Neuronal stem cell (in vitro differentiated cells): ENCODE data around the gene PCBP3.

Experiments
- DNase-seq: peaks from one replicate; pipeline ENCODE4 v3.0.0-alpha.2; 2013; ENCODE audit warnings: low spot score
- H2AFZ ChIP-seq: one replicate; pipeline ENCODE4 v1.6.1; 2013; ENCODE audit warnings: mild to moderate bottlenecking, low read length, inconsistent platforms
- H2AK5ac ChIP-seq: 2 replicates; pipeline ENCODE4 v1.6.1; 2013; ENCODE audit warnings: low read depth, mild to moderate bottlenecking, inconsistent platforms, low read length, moderate library complexity, mixed read lengths
- H2BK120ac ChIP-seq: 2 replicates; pipeline ENCODE4 v1.6.1; 2013; ENCODE audit warnings: low read depth, mild to moderate bottlenecking, inconsistent platforms, low read length, moderate library complexity, mixed read lengths
- H2BK12ac ChIP-seq: one replicate; pipeline ENCODE4 v1.6.1; 2013; ENCODE audit warnings: low read length, inconsistent platforms
- H2BK15ac ChIP-seq: 2 replicates; pipeline ENCODE4 v1.6.1; 2013; ENCODE audit warnings: mild to moderate bottlenecking, low read length, inconsistent platforms, mixed read lengths
- H2BK5ac ChIP-seq: one replicate; pipeline ENCODE4 v1.6.1; 2013; ENCODE audit warnings: inconsistent platforms, mild to moderate bottlenecking, low read length, moderate library complexity
- H3K14ac ChIP-seq: one replicate; pipeline ENCODE4 v1.6.1; 2013; ENCODE audit warnings: low read length, inconsistent platforms
- H3K18ac ChIP-seq: 2 replicates; pipeline ENCODE4 v1.6.1; 2013; ENCODE audit warnings: low read length, inconsistent platforms
- H3K23ac ChIP-seq: 2 replicates; pipeline ENCODE4 v1.6.1; 2013; ENCODE audit warnings: low read depth, mild to moderate bottlenecking, mixed read lengths, low read length, inconsistent platforms; ENCODE audit not compliant: poor library complexity
- H3K27ac ChIP-seq: replicated peaks from 3 replicates; pipeline ENCODE4 v1.5.1; 2013; ENCODE audit warnings: low read length, inconsistent platforms
- H3K27me3 ChIP-seq, 3 experiments: 2 replicates each; pipeline ENCODE4 v1.6.1; 2013; ENCODE audit warnings: low read length in 3 of 3, mild to moderate bottlenecking in 2 of 3, inconsistent platforms in 1 of 3, low read depth in 1 of 3, mixed read lengths in 1 of 3, moderate library complexity in 1 of 3; ENCODE audit not compliant: control insufficient read depth in 3 of 3, insufficient read depth in 3 of 3
- H3K36me3 ChIP-seq, 2 donors: replicated peaks in 1 of 2; 2 replicates each; pipeline ENCODE4 v1.6.1; 2013; ENCODE audit warnings: low read length in 2 of 2; ENCODE audit not compliant: control insufficient read depth in 2 of 2, insufficient read depth in 2 of 2
- H3K4ac ChIP-seq: 2 replicates; pipeline ENCODE4 v1.6.1; 2013; ENCODE audit warnings: inconsistent platforms, mild to moderate bottlenecking, low read length, moderate library complexity
- H3K4me1 ChIP-seq, 2 donors: 1 replicate in 1 of 2; 2 replicates in 1 of 2; pipeline ENCODE4 v1.6.1; 2013; ENCODE audit warnings: low read length in 2 of 2, low read depth in 1 of 2; ENCODE audit not compliant: control insufficient read depth in 2 of 2, insufficient read depth in 1 of 2
- H3K4me2 ChIP-seq: one replicate; pipeline ENCODE4 v1.6.1; 2013; ENCODE audit warnings: mild to moderate bottlenecking, low read length, inconsistent platforms; ENCODE audit not compliant: insufficient read depth, poor library complexity, severe bottlenecking
- H3K4me3 ChIP-seq, 2 donors: 2 replicates each; pipeline ENCODE4 v1.5.1; 2013; ENCODE audit warnings: low read length in 2 of 2, mild to moderate bottlenecking in 2 of 2, inconsistent platforms in 1 of 2, moderate library complexity in 1 of 2
- H3K79me1 ChIP-seq: one replicate; pipeline ENCODE4 v1.6.1; 2013; ENCODE audit warnings: low read depth, mild to moderate bottlenecking, inconsistent platforms, low read length, moderate library complexity
- H3K9ac ChIP-seq: one replicate; pipeline ENCODE4 v1.6.1; 2013; ENCODE audit warnings: mild to moderate bottlenecking, low read depth, low read length, inconsistent platforms; ENCODE audit not compliant: poor library complexity
- H3K9me3 ChIP-seq, 2 donors: replicated peaks in 1 of 2; 2 replicates each; pipeline versions ENCODE3 to v1.6.1; 2013; ENCODE audit warnings: low read length in 2 of 2, mild to moderate bottlenecking in 2 of 2, inconsistent platforms in 1 of 2, low read depth in 1 of 2, mixed read lengths in 1 of 2, moderate library complexity in 1 of 2; ENCODE audit not compliant: control insufficient read depth in 2 of 2, insufficient read depth in 1 of 2
- H4K8ac ChIP-seq: one replicate; pipeline ENCODE4 v1.6.1; 2013; ENCODE audit warnings: low read depth, mild to moderate bottlenecking, inconsistent platforms, low read length, moderate library complexity
- H4K91ac ChIP-seq: one replicate; pipeline ENCODE4 v1.6.1; 2013; ENCODE audit warnings: low read length, low read depth, mild to moderate bottlenecking, inconsistent platforms; ENCODE audit not compliant: poor library complexity
- WGBS, 2 donors: extraction: QIAGEN DNeasy Blood & Tissue Kit; methylation state at CpG; one replicate each; pipeline ENCODE4 v1.1.7; 2013; ENCODE audit warnings: missing lambda C conversion rate in 2 of 2, mixed read lengths in 1 of 2; ENCODE audit not compliant: insufficient read length in 2 of 2, insufficient replicate concordance in 1 of 2; ENCODE audit errors: extremely low coverage in 2 of 2; 5-methylcytosine and 5-hydroxymethylcytosine counted together

PCBP3 gene

GRCh38 chr21:45765375-45765774 lies 121.8 kb downstream of the PCBP3 start:
- Histone ChIP-seq H4K91ac (no peak overlapping the region), H3K79me1 (no peaks in the 10 kb centered on the region), H4K8ac (no peak overlapping the region), H2BK5ac (peak overlapping the region; percentile 35), H3K9ac (no peak overlapping the region), H2AFZ (no peak overlapping the region), H3K36me3 (no peaks in the 10 kb centered on the region), H2AK5ac (no peak overlapping the region), H3K18ac (no peak overlapping the region), H3K23ac (no peak overlapping the region), H3K14ac (no peak overlapping the region), H3K27ac (no peak overlapping the region), H3K4me1 (peaks cover 0 to 12% of the 10 kb centered on the region in 2 donors), H3K9me3 (no peaks in the 10 kb centered on the region), H2BK15ac (no peak overlapping the region), H2BK120ac (no peak overlapping the region), H3K4ac (no peak overlapping the region), H3K27me3 (no peaks in the 10 kb centered on the region), H3K4me2 (no peak overlapping the region), H2BK12ac (no peak overlapping the region), H3K4me3 (no peak overlapping the region)
- WGBS, 2 donors = no CpG with 5 or more reads among the region's 12 CpGs
- DNase-seq = no peak

DNA sequence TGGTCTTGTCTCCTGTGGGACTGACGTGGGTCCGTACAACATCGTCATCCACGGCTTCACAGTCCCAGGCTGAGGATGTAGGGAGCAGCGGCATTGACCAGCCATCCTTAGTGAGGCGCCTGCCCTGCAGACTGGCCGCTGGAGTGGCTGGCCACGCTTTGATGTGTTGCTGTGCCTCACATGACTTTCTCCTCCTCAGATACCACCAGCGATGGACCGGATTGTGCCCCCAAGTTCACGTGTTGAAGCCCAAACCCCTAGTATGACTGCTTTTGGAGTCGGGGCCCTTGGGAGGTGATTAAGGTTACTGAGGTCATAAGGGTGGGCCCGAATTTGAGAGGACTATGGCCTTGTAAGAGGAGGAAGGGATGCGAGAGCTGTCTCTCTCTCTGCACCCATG lies 122.5 kb downstream of the PCBP3 start:
- DNase-seq = no peak
- no CpG with 5 or more reads among the region's 14 CpGs for WGBS, 2 donors
- H2BK5ac ChIP-seq = peak overlapping the region; percentile 40
- H4K8ac ChIP-seq = no peak overlapping the region
- no peaks in the 10 kb centered on the region for H3K36me3 ChIP-seq
- no peak overlapping the region for H3K27ac ChIP-seq
- H3K9ac ChIP-seq = no peak overlapping the region
- no peak overlapping the region for H4K91ac ChIP-seq
- no peak overlapping the region for H2BK15ac ChIP-seq
- peaks cover 0 to 11% of the 10 kb centered on the region in 2 donors for H3K4me1 ChIP-seq
- H3K4ac ChIP-seq = peak overlapping the region; percentile 3
- H3K9me3 ChIP-seq = no peaks in the 10 kb centered on the region
- H3K4me2 ChIP-seq = no peak overlapping the region
- H3K27me3 ChIP-seq = no peaks in the 10 kb centered on the region
- no peak overlapping the region for H3K14ac ChIP-seq
- no peak overlapping the region for H3K23ac ChIP-seq
- H3K18ac ChIP-seq = no peak overlapping the region
- H3K79me1 ChIP-seq = no peaks in the 10 kb centered on the region
- H3K4me3 ChIP-seq = no peak overlapping the region
- no peak overlapping the region for H2BK120ac ChIP-seq
- no peak overlapping the region for H2BK12ac ChIP-seq
- H2AFZ ChIP-seq = no peak overlapping the region
- H2AK5ac ChIP-seq = no peak overlapping the region

DNA sequence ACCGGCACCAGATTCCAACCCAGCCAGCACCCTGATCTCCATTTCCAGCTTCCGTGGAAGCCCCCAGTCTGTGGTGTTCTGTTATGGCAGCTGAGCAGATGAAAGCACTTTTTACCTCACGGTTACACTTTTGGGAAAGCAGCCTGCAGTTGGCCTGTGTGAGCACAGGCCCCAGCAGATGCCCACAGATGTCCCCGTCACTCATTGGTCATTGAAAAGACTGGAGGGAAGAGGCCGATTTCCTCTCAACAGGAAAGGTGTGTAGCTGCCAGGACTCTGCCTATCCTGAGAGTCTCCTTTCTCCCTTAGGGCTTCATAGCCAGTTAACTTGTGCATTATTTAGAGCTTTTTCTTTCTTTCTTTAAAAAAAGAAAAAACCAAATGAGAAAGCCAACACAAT lies 123.0 kb downstream of the PCBP3 start:
- Histone ChIP-seq H3K9ac (no peak overlapping the region), H3K23ac (no peak overlapping the region), H2BK15ac (no peak overlapping the region), H3K36me3 (no peaks in the 10 kb centered on the region), H2BK12ac (no peak overlapping the region), H3K4me1 (peaks cover 0 to 8% of the 10 kb centered on the region in 2 donors), H3K79me1 (no peaks in the 10 kb centered on the region), H3K4ac (peak overlapping the region; percentile 25), H3K4me2 (no peak overlapping the region), H3K27ac (no peak overlapping the region), H3K14ac (no peak overlapping the region), H4K8ac (no peak overlapping the region), H2BK120ac (no peak overlapping the region), H3K18ac (no peak overlapping the region), H3K27me3 (no peaks in the 10 kb centered on the region), H2AK5ac (no peak overlapping the region), H3K9me3 (no peaks in the 10 kb centered on the region), H3K4me3 (no peak overlapping the region), H4K91ac (no peak overlapping the region), H2BK5ac (peak overlapping the region; percentile 40), H2AFZ (no peak overlapping the region)
- no peak for DNase-seq
- WGBS, 2 donors = no CpG with 5 or more reads among the region's 5 CpGs

DNA sequence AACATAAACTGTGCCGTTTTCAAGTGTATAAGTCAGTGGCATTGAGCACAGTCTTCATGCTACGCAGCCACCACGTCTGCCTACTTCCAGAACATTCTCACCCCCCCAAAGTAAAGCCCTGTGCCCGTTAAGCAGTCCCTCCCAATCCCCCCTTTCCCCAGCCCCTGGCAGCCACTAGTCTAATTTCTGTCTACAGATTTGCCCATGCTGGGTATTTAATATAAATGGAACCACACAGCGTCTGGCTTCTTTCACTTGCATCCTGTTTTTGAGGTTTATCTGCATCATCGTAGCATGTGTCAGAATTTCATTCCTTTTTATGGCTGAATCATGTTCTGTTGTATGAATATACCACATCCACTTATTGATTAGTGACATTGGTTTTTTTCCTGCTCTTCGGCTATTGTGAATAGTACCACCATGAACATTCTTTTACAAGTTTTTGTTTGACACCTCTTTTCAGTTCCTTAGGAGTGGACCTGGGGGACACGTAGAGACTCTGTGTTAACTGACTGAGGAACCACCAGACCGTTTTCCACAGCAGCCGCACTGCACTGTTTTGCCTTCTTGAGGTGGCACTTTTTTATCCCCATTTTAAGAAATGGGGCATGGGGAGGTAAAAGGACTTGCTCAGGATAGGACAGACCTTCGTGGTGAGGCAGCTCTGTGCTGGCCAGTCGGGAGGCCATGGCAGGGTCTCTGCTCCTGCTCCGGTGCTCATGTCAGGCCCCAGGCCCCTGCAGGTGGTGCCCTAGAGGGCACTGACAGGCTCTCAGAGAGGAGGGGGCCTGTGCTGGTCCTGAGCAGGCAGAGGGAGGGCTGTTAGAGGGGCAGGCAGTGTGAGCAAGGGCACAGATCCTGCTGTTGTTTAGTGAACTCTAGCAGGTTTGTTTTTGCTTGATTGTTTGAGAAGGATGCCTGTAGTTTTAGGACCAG lies 123.8 kb downstream of the PCBP3 start:
- Histone ChIP-seq H3K4me1 (peaks cover 0 to 5% of the 10 kb centered on the region in 2 donors), H2BK12ac (no peak overlapping the region), H2BK15ac (peak overlapping the region; percentile 29), H4K8ac (no peak overlapping the region), H3K27ac (no peak overlapping the region), H3K27me3 (no peaks in the 10 kb centered on the region), H3K9me3 (no peaks in the 10 kb centered on the region), H3K79me1 (no peaks in the 10 kb centered on the region), H3K18ac (peak overlapping the region; percentile 52), H3K4me2 (no peak overlapping the region), H3K23ac (no peak overlapping the region), H3K4me3 (peak overlapping the region in 1 of 2 donors; percentile 16), H3K9ac (no peak overlapping the region), H3K14ac (peak overlapping the region; percentile 39), H2AFZ (peak overlapping the region; percentile 22), H2BK5ac (no peak overlapping the region), H3K36me3 (no peaks in the 10 kb centered on the region), H3K4ac (no peak overlapping the region), H2BK120ac (no peak overlapping the region), H4K91ac (no peak overlapping the region), H2AK5ac (peak overlapping the region; percentile 8)
- no peak for DNase-seq
- WGBS, 2 donors = no CpG with 5 or more reads among the region's 13 CpGs
